GM19438 (cell line): ENCODE data around the gene LGALS4.
A peak's percentile ranks its signal among the peaks of the same experiment; 100 is the strongest.
"Not testable (repeated sequence)": the region's sequence is repeated elsewhere in the genome, so short reads cannot be mapped to it uniquely, and the experiment has no call there.

Experiments
- ATAC-seq: cut with Tn5 transposase; IDR thresholded peaks from one replicate; pipeline ENCODE4 v1.9.1; 2021; ENCODE audit warnings: low read depth; ENCODE audit not compliant: unreplicated experiment

The LGALS4 gene, protein sequence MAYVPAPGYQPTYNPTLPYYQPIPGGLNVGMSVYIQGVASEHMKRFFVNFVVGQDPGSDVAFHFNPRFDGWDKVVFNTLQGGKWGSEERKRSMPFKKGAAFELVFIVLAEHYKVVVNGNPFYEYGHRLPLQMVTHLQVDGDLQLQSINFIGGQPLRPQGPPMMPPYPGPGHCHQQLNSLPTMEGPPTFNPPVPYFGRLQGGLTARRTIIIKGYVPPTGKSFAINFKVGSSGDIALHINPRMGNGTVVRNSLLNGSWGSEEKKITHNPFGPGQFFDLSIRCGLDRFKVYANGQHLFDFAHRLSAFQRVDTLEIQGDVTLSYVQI

DNA sequence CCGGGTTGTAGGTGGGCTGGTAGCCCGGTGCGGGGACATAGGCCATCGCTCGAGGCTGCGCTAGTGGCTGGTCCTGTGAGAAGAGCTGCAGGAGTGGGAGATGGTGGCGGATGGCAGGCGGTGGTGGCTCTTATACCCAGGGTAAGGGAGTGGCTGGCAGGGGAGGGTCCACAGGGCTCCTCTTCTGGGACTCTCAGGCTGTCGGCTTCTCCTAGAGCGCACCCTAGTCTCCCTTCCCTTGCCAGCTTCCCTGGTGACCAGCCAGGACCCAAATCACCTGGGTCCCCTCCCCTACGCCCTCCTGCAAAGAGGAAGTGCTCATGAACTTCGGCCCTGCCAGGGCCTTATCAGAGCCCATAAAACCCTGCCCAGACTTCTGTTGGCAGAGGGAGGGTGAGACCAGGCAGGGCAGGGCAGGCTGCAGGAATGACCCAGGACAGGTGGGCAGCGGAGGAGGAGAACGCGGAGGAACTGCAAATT is at the start of gene LGALS4:
Gene LGALS4 (minus strand): TSS at position 105 of the 480 bp plus-strand sequence. CDS start 59 bp downstream, at position 46.
- ATAC-seq, result no peak

DNA sequence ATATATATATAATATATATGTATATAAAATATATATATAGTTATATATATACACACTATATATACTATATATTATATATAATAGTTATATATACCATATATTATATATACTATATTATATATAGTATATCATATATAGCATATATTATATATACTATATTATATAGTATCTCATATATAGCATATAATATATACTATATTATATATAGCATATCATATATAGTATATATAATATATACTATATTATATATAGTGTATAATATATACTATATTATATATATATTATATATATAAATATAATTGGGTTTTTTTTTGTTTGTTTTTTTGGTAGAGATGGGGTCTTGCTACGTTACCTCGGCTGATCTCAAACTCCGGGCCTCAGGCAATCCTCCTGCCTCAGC is 48.6 kb upstream of the LGALS4 start:
- ATAC-seq, result no peak

DNA sequence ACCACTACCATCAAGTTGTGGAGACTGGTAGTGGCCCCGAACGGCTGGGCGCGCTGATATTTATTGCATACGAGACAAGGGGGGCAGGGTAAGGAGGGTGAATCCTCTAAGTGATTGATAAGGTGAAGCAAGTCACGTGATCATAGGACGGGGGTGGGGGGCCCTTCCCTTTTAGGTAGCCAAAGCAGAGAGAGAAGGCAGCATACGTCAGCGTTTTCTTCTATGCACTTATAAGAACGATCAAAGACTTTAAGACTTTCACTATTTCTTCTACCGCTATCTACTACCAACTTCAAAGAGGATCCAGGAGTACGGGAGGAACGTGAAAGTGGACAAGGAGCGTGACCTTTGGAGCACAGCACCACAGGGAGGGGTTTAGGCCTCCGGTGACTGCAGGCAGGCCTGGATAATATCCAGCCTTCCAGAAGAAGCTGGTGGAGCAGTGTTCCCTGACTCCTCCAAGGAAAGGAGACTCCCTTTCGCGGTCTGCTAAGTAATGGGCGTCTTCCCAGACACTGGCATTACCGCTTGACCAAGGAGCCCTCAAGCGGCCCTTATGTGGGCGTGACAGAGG is 47.0 kb upstream of the LGALS4 start:
- ATAC-seq, result not testable (repeated sequence)

DNA sequence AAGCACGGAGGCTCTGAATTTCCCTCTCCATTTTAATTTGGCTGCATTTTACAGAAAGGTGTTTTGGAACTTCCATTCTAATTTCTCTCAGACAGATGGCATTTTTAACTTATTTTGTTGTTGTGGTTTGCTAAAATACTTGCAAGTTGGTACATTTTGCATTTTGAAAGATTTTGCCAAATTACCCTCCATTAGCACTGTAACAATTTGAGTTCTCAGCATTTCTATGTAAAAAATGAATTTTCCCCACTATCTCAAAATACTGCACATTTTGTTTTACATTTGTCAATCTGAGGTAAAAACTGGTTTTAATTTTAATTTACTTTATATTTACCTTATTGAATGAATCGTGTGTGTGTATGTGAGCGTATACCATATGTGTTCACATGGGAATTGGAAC is 44.1 kb upstream of the LGALS4 start:
- no peak for ATAC-seq

DNA sequence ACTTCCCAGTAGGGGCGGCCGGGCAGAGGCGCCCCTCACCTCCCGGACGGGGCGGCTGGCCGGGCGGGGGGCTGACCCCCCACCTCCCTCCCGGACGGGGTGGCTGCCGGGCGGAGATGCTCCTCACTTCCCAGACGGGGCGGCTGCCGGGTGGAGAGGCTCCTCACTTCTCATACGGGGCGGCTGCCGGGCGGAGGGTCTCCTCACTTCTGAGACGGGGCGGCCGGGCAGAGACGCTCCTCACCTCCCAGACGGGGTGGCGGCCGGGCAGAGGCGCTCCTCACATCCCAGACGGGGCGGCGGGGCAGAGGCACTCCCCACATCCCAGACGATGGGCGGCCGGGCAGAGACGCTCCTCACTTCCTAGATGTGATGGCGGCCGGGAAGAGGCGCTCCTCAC is 43.0 kb upstream of the LGALS4 start:
- ATAC-seq, result not testable (repeated sequence)

DNA sequence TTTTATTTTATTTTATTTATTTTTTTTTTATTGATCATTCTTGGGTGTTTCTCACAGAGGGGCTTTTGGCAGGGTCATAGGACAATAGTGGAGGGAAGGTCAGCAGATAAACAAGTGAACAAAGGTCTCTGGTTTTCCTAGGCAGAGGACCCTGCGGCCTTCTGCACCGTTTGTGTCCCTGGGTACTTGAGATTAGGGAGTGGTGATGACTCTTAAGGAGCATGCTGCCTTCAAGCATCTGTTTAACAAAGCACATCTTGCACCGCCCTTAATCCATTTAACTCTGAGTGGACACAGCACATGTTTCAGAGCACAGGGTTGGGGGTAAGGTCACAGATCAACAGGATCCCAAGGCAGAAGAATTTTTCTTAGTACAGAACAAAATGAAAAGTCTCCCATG is 42.2 kb upstream of the LGALS4 start:
- ATAC-seq, result not testable (repeated sequence)

DNA sequence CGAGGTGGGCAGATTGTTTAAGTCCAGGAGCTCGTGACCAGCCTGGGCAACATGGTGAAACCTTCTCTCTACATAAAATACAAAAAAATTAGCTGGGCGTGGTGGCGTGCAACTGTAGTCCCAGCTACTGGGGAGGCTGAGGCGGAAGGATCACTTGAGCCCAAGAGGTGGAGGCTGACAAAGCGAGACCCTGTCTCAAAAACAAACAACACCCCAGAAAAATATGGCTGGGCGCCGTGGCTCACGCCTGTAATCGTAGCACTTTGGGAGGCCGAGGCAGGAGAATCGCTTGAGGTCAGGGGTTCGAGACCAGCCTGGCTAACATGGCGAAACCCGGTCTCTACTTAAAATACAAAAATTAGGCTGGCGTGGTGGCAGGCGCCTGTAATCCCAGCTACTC is 40.5 kb upstream of the LGALS4 start:
- ATAC-seq, result no peak

DNA sequence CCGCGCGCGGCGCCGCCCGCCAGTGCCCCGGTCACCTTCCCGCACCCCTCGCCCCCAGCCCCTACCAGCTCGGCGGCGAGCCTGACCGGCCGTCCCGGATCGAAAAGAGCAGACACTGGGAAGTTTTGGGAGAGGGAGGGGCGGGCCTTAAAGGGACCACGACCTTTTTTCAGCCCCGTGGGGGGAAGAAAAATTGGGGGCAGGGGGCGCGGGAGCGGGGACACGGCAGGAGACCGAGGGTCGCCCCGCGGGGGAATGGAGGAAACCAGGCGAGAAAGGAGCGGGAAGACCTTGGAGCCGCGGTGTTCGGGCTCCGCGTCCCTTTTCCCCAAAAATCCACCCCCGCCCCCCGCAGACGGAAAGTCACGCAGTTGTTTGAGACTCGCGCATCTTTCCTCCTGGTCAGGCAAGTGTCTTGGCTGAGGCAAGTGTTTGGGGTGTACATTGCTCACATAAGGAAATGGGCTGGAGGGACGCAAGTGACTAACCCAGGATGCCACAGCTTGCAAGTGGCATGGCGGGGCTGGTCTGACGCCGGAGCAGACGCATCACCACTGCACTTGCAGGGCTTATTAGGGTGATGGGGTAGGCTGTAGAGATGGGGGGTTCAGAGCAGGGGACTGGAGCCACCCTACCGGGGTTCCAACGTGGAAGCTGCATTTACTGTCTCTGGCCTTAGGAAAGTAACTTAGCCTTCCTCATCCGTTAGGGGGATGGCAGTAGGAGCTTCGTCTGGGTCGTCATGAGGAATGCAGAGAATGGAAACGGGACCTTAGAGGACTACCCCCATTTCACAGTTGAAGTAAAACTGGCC is 39.7 kb upstream of the LGALS4 start:
- no peak for ATAC-seq

DNA sequence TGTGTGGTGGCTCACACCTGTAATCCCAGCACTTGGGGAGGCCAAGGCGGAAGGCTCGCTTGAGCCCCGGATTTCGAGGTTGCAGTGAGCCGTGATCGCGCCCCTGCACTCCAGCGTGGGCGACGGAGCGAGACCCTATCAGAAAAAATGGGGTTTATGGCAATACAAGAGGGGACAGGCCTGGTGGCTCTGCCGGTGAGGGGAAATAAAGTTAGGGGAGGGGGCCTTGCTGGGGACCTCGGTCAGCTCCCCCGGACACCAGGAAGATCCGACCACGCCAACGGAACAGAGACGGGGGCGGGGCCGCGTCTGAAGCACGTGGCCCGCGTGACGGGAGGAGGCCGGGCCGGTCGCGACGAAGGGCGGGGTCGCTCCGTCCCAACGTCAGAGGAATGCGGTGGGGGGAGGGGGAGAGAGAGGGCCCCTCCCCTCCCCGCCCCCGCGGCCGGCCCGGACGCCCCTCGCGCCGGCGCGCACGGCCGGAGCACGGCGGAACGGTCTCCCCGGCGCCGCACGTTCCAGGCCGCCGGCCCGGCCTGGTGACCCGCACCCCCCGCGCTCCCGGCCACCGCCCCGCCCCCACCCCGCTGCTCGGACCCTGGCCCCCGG is 39.0 kb upstream of the LGALS4 start:
- no peak for ATAC-seq

DNA sequence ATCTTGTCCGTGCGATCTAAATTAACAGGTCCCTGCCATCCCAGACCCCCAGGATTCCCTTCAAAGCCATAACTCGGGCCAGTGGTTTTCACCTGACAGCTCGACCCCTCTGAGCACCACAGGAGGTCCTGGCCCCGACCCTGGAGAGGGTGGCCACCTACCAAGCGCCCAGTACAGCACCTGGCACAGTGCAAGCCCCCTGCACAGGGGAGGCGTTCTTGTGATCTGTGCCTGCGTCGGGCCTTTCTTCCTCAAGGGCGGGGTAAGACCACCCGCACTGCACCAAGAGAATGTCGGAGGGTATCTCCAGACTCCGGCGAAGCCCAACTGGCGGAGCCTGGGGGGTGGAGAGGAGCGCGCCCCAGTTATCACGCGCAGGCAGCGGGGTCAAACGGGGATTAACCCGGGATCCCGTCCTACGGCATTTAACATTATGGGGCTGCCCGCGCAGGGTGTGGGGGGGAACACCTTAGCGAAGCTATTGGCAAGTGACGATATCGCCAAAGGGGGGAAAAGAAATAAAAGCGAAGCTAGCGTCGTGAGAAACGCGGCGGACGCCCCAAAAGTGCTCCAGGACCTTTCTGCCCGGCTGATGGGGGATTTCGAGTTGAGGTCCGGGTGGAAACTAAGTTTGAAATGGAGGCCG is 38.4 kb upstream of the LGALS4 start:
- ATAC-seq, result no peak

DNA sequence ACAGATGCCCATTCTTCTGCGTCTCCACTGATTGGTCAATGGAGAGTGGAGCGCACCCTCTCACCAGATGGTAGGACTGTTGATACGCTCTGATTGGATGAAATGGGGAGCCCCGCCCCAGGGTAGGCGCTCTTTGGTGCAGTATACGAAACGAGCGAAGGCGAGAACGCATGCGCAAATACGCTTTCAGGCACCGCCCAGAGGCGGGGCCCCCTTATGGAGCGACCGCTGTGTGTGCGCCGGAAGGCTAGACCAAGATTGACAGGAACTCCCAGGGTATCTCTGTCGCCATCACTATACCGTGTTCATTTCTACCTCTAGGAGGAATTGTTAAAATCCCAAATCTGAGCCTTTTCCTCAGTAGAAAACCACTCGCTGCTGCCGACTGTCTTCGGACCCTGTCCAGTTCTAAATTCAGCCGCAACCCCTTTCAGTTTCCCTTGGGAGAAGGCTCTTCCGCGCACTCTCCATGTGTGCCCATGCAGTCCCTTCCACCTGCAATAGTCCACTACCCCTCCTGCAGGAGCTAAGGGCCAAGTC is 37.8 kb upstream of the LGALS4 start:
- ATAC-seq, result peak; percentile 67

DNA sequence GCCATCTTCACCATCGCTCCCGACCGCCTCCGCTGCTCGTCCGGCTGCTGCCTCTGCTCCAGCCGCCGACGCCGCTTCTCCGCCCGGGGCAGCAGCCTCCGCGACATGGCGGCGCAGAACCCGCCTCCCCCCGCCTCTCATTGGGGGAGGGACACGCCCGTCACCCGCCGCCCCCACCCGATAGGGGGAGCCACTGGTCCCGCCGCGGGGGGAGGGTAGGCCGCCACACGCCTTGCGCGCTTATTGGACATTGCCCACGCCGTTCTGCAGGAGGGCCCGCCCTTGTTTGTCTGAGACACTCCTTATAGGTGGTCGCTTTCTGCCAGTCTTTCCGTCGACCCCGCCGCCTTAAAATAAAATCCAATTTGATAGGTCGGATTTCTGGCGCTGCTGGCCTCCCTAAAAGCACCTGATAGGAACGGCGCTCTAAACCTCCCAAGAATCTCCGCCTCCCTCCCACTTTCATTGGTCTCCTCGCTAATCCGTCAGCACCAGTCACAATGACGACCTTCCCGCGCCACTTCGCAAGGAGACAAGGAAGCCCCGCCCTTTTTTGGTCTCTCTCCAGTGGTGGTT is 37.2 kb upstream of the LGALS4 start, which contains the start of gene HNRNPL:
Gene HNRNPL (minus strand): TSS at position 127 of the 576 bp plus-strand sequence. CDS start 20 bp downstream, at position 107.
- peak; percentile 53 for ATAC-seq

DNA sequence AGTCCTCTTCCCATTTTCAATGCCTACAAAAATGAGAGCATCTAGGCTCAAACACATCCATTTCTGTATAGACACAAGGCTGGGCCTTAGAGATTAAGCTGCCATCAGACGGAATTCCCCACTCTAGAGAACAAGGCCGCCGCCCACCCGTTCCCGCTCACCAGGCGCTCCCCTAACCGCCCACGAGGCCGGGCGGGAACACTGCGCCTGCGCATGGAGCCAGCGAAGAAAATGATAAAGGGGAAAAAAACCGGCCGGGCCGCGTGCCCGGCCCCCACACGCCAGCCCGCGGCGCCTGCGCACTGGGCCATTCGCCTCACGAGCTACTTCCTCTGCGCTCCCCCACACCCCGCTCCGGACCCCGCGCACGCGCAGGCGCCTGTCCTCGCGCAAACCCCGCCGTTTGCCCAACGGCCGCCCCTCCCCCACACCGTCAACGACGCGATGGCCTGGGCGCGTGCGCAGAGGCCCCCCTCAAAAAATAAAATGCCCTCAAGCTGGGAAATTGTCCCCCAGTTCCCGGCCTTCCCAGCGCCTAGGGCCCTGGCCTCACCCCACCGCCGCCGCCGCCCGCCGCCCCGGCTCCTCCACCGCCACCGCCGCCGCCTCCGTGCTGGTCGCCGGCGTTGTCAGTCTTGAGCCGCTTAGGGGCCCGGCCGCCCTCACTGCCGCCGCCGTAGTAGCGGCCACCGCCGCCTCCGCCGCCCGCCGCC is 36.6 kb upstream of the LGALS4 start:
- ATAC-seq, result peak; percentile 4

DNA sequence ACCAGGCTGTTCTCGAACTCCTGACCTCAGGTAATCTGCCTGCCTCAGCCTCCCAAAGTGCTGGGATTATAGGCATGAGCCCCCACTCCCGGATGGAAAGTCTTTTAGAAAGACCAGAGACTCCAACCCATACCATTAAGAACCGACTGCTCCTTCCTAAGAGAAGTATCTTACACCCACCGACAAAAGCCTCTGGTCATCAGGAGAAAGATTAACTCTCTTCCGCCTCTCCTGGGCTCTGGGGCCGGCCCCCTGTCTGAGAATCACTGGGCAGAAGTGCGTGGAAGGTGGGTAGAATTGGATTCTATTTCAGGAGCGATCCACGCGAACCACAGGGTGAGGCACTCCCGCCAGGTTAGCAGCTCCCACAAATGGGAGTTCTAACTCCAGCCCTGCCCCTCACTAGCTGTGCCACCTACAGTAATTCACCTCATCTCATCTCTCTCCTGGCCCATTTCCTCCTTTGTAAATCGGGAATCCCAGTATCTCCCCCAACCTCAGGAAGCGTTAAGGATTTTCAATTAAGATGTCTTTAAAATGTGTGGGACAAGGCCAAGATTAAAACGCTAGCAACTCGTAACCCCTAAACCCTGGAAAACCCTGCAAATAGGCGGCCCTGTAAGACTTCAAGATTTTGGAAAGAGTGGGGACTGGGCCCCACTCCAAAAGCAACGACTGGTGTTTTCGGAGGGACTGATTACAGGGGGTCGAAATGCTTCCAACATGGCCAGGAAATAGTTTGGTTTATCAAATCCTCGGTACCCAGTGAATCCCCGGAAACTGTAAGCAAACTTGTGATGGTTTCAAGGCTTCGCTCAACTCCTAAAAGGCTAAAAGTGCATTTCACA is 35.8 kb upstream of the LGALS4 start:
- no peak for ATAC-seq

DNA sequence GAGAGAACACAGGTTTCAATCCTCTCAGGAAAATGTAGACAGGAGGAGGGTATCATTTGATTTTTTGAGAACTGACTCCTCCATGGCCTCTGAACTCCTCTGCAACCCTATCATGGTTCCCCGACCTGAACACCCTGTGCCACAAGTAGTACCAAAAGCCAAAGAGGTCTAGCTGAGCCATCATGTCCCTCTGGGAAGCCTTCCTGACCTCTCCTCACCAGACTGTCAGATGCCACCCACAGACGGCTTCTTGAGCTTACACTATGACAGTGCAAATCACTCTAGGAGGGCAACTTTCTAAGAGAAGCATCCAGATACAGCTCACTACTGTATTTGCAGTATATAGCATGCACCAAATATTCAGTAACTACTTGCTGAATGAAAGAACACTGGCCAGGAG is 33.4 kb upstream of the LGALS4 start:
- no peak for ATAC-seq

DNA sequence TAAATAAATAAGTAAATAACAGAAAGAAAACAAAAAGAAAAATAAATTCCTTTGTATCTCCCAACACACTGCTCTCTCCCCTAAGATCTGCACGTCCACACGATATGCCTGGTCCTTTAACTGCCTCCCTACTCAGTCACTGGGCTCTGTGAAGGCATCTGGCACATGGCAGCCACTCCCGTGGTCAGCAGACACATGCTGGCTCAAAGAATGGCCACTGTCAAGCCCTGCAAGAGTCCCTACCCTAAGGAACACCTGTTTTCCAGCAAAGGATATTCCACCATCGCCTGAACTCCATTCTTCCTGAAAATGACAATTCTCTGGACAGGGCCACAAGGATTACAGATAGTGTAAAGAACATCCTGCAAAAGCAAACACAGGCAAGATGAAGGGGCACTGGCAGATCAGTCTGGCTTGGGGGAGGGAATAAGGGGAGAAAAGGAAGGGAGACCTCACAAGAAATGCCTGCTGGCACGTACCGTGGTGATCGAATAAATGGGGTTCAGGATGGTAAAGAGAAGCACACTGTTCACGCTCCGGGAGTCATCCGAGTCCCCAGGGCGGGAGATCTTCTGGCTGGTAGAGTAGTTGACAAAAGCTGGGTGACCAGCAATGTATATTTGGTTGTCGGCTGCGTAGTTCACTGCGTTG is 32.8 kb upstream of the LGALS4 start:
- no peak for ATAC-seq

DNA sequence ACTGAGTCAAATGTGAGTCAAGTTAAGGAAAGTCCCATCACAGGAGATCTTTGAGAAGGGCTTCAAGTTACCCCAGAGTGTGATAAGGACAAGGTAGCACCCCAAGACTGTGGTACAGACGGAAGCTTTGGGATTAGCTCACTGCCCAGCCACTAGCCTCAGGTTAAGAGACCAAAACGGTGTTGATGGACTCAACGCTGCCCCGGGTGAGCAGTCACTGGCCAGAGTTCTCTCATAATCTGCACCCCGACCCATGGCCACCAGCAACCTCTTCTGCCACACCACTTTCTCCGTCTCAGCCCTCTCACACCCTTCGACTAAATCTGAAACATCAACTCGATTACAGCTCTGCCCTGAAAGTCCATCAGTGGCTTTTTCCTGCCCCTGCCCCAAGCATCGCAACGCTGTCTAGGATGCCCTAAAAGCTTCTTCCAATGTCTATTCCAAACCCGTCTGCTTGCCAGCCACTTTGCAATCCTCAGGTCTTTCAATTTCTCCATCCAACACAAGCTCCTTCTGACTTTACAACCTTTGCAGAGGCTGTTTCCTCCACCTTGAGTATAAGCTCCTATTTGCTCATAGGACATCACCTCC is 31.4 kb upstream of the LGALS4 start:
- ATAC-seq, result no peak
